Transverse colon (tissue), 4 donors: ENCODE results near the gene CDCP2. TPM values are rescaled to one million over a fixed set of nuclear protein-coding genes. Genes with fewer than 3 reads are reported as not detected.

Experiments
- DNase-seq: peaks from one replicate; pipeline ENCODE4 v3.0.0-alpha.2; 2019
- H3K27ac ChIP-seq, 4 donors: fragments of 200-600 bp; sonication (generic); 2 replicates each; pipeline ENCODE4 v1.5.1; 2016 to 2018; ENCODE audit warnings: inconsistent platforms in 4 of 4
- H3K27me3 ChIP-seq: fragments of 200-600 bp; sonication (generic); 2 replicates; pipeline ENCODE4 v1.5.1; 2017; ENCODE audit warnings: inconsistent platforms
- H3K36me3 ChIP-seq, 4 donors: fragments of 200-600 bp; sonication (generic); 2 replicates each; pipeline ENCODE4 v1.5.1; 2017 to 2019; ENCODE audit warnings: inconsistent platforms in 4 of 4
- H3K4me1 ChIP-seq, 4 donors: fragments of 200-600 bp; sonication (generic); 2 replicates each; pipeline ENCODE4 v1.5.1; 2017 to 2020; ENCODE audit warnings: inconsistent platforms in 4 of 4
- H3K4me3 ChIP-seq, 4 donors: fragments of 200-600 bp; sonication (generic); 1 replicate in 1 of 4; 2 replicates in 3 of 4; pipeline versions ENCODE4 v1.5.1 to v1.6.1; 2017 to 2019; ENCODE audit warnings: inconsistent platforms in 4 of 4
- H3K9me3 ChIP-seq, 2 donors: fragments of 200-600 bp; sonication (generic); 2 replicates each; pipeline ENCODE4 v1.5.1; 2017 to 2019; ENCODE audit warnings: inconsistent platforms in 2 of 2
- EP300 ChIP-seq: sonication (generic); formaldehyde crosslinking; IDR thresholded peaks from one replicate; pipeline ENCODE4 v1.6.1; 2017; ENCODE audit warnings: antibody characterized with exemption, low read depth
- POLR2A ChIP-seq: fragments of 450-650 bp; IDR thresholded peaks from one replicate; pipeline ENCODE4 v1.6.1; 2016; ENCODE audit warnings: antibody characterized with exemption, mild to moderate bottlenecking, moderate library complexity
- POLR2AphosphoS5 ChIP-seq, 3 donors: sonication (generic); formaldehyde crosslinking; IDR thresholded peaks; one replicate each; pipeline ENCODE4 v1.6.1; 2016; ENCODE audit warnings: antibody characterized with exemption in 3 of 3
- WGBS, 2 donors: methylation state at CpG; one replicate each; pipeline ENCODE4 v1.1.5; 2018; ENCODE audit warnings: low coverage in 1 of 2; 5-methylcytosine and 5-hydroxymethylcytosine counted together
- in situ Hi-C, 4 donors: fragments of 200-750 bp; cut with MboI; loops; one replicate each; pipeline versions ENCODE4 v1.15.0 to v1.15.1; 2017; ENCODE audit warnings: low sequenced_read_pairs in 3 of 4, low pct_ligation_motif_present in 1 of 4, low pct_unique_long_range_greater_than_20kb in 1 of 4
- intact Hi-C: fragments of 100-400 bp; cut with DNase I; formaldehyde crosslinking; loops from one replicate; pipeline ENCODE4 v1.15.1; 2023; ENCODE audit warnings: low total_unique reads
- total RNA-seq, 4 donors: library from RNA; depleted of rRNA; stranded (reverse); fragments of >200 nt; gene quantifications; one replicate each; pipeline ENCODE4 v1.1.0, GENCODE V29; 2016
- TF ChIP-seq, protein P1 (sequence below), 5 experiments: fragments of 200-600 bp in 3 of 5; fragments of 450-650 bp in 2 of 5; sonication (generic) in 3 of 5; IDR thresholded peaks; 1 replicate in 2 of 5; 2 replicates in 3 of 5; pipeline ENCODE4 v1.5.1; 2016 to 2017; ENCODE audit warnings: antibody characterized with exemption in 5 of 5, inconsistent platforms in 3 of 5, mild to moderate bottlenecking in 2 of 5, moderate library complexity in 1 of 5

The CDCP2 gene
- total RNA-seq, 4 donors from 2014 or later, result 0.48 TPM; not detected in 3

DNA sequence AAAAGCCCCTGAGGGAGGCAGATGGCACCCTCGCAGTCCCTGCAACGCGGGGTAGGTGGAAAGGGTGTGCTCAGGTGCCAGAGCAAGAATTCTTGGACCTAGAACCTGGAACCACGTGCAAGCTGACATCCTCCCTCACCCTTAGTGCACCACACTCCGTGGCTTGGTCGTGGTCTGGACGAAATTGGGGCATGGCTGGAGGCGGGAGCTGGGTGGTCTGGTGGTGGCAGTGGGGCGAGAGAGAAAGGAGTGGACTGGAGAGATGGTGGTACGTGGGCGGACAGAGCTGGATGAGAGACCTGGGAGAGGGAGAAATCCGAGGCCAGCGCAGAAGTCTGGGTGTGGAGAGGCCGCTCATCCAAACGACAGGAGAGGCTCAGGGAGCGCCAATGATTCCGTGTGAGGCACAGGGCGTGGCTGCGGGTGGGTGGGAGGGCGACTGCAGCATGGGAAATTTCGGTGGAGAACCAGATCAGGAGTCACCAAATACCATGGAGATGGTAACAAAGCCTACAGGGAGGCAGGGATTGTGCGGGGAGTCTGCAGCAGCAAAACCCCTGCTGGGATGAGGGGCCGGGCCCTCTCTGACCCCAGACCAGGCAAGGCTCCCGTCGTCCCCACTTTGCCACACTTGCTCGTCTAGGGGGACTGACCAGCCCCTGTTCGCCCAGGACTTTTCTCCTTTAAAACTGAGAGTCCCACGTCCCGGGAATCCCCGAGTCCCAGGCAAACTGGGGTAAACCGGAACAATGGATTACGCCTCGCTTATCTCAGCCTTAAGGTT lies 31.9 kb downstream of the CDCP2 start:
- 57% methylated on average over 33 of the region's 33 CpGs; no CpG with 5 or more reads in 1 of the 2 donors for whole genome bisulfite sequencing, 2 donors
- H3K9me3 ChIP-seq, result no peaks in the 10 kb centered on the region
- H3K27me3 ChIP-seq, result no peaks in the 10 kb centered on the region
- DNase-seq, result no peak
- intact Hi-C loops (loop anchor here (5.0 kb wide), 2 partner anchors 286 to 366 kb away; partner anchors contain the start of gene SSBP3), in situ Hi-C loops (loop anchor here in 3 of 4 donors (5.0 to 25.0 kb wide), 3 partner anchors 366 to 374 kb away; no protein-coding TSS in a partner anchor)
- TF ChIP-seq EP300 (no peak), POLR2A (no peak), POLR2AphosphoS5 (IDR thresholded peaks at IDR 0.05) (no peak)
- TF ChIP-seq, protein P1, sequence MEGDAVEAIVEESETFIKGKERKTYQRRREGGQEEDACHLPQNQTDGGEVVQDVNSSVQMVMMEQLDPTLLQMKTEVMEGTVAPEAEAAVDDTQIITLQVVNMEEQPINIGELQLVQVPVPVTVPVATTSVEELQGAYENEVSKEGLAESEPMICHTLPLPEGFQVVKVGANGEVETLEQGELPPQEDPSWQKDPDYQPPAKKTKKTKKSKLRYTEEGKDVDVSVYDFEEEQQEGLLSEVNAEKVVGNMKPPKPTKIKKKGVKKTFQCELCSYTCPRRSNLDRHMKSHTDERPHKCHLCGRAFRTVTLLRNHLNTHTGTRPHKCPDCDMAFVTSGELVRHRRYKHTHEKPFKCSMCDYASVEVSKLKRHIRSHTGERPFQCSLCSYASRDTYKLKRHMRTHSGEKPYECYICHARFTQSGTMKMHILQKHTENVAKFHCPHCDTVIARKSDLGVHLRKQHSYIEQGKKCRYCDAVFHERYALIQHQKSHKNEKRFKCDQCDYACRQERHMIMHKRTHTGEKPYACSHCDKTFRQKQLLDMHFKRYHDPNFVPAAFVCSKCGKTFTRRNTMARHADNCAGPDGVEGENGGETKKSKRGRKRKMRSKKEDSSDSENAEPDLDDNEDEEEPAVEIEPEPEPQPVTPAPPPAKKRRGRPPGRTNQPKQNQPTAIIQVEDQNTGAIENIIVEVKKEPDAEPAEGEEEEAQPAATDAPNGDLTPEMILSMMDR (IDR thresholded peaks at IDR 0.05), result no peak
- no peak overlapping the region for H3K27ac ChIP-seq
- peaks cover 5 to 29% (median 13%) of the 10 kb centered on the region in 4 donors for H3K4me1 ChIP-seq
- no peaks in the 10 kb centered on the region for H3K36me3 ChIP-seq
- peak overlapping the region in 3 of 4 donors; percentile 10 to 34 (median 23) for H3K4me3 ChIP-seq

DNA sequence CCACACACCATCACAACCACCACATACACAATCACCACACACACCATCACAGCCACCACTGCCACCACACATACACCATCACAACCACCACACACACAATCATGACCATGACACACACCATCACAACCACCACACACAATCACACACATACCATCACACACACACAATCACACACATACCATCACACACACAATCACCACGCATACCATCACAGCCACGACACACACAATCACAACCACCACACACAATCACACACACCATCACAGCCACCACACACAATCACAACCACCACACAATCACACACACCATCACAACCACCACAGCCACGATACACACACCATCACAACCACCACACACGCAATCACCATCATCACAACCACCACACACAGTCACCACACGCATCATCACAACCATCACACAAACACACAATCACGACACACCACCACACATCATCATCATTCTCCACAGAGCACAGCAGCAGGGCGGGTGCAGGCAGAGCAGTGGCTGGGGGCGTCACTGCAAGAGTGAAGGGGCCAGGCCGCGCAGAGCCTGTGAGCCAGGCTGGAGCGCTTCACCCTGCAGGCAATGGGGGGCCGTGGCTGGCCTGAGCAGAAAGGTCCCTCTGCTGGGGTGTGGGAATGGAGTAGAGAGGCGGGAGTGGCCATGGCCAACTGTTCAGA lies 32.6 kb downstream of the CDCP2 start:
- Histone ChIP-seq H3K9me3 (no peaks in the 10 kb centered on the region), H3K4me1 (peaks cover 5 to 29% (median 13%) of the 10 kb centered on the region in 4 donors), H3K27me3 (no peaks in the 10 kb centered on the region), H3K27ac (no peak overlapping the region), H3K4me3 (no peak overlapping the region), H3K36me3 (no peaks in the 10 kb centered on the region)
- WGBS, 2 donors, result 77 to 96% methylated on average over 6 to 13 of the region's 13 CpGs
- intact Hi-C loops, result loop anchor here (5.0 kb wide), 2 partner anchors 287 to 367 kb away; partner anchors contain the start of gene SSBP3
- TF ChIP-seq, protein P1 (IDR thresholded peaks at IDR 0.05), result no peak
- TF ChIP-seq POLR2AphosphoS5 (IDR thresholded peaks at IDR 0.05) (no peak), EP300 (no peak), POLR2A (no peak)
- no peak for DNase-seq
- in situ Hi-C loops, result loop anchor here in 3 of 4 donors (5.0 to 25.0 kb wide), 3 partner anchors 367 to 375 kb away; no protein-coding TSS in a partner anchor

DNA sequence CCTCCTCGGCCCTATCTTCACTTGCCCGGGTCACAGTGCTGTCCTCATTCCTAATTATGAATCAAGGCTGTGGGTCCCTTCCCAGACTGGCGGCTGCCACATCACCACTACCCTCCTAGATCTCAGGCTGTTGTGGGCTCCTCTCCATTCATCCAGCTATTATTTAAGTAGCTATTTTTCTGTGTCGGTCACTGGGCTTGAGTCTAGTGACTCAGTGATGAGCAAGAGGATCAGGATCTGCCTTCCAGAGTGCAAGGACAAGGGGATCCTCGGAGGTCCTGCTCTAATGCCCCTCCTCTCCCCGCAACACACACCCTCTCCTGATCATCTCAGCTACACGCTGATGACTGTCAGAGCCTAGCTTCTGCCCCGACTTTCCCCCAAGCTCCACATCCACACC lies 34.1 kb downstream of the CDCP2 start:
- no peak overlapping the region for H3K4me3 ChIP-seq
- no peak overlapping the region for H3K27ac ChIP-seq
- TF ChIP-seq EP300 (no peak), POLR2A (no peak), POLR2AphosphoS5 (IDR thresholded peaks at IDR 0.05) (no peak)
- TF ChIP-seq, protein P1 (IDR thresholded peaks at IDR 0.05), result no peak
- no peak for DNase-seq
- H3K9me3 ChIP-seq, result no peaks in the 10 kb centered on the region
- H3K27me3 ChIP-seq, result no peaks in the 10 kb centered on the region
- intact Hi-C loops, result no loop called here
- H3K36me3 ChIP-seq, result no peaks in the 10 kb centered on the region
- in situ Hi-C loops, result loop anchor here in 1 of 4 donors (25.0 kb wide), 1 partner anchor 369 kb away; no protein-coding TSS in a partner anchor
- H3K4me1 ChIP-seq, result peaks cover 5 to 16% (median 13%) of the 10 kb centered on the region in 4 donors
- WGBS, 2 donors, result 78 to 84% methylated on average over 3 to 8 of the region's 8 CpGs
